Retina (tissue), 1 donor: ENCODE data around the gene SBF2.
"Not testable (repeated sequence)": the region's sequence is repeated elsewhere in the genome, so short reads cannot be mapped to it uniquely, and the experiment has no call there.

Experiments used
- DNase-seq: peaks from one replicate; pipeline ENCODE4 v3.0.0-alpha.2; 2016

SBF2 gene

GRCh38 chr11:10049756-10050155 is 244.3 kb downstream of the SBF2 start:
- DNase-seq, result no peak

DNA sequence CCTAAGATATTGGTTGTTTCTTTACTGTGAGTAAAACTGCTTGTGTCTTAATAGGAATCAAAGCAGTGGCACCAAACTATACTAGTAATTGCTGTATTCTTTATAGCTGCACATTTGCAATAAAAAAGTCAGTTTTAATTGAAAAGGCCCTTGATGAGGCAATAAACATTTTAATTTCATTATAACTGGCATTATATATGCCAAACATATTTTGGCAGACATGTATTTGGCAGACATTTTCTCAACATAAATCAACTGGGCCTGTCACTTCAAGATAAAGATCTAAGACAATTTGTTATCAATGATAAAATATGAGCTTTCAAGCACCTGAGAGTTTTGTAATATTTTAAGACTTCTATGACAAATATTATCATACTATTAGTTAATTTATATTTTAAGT is 245.7 kb downstream of the SBF2 start:
- DNase-seq, result no peak

DNA sequence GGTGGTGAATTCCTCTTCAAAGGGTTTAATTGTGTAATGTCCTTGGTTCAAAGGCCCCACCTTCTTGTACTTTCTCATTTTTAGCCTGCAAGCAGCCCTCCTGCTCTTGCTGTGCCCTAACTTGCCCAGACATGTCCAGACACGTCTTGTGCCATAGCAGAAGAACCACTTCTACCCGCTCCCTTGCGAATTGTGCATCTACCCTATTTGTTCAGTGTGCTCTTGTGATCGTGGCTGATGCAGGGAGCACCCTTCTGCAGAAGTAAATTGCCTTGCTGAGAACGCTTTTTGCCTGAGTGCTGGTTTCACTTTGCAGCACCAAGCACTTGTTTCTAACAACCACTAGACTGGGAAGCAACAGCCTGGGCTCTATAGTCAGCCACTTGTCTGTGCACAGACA is 249.4 kb downstream of the SBF2 start:
- no peak for DNase-seq

DNA sequence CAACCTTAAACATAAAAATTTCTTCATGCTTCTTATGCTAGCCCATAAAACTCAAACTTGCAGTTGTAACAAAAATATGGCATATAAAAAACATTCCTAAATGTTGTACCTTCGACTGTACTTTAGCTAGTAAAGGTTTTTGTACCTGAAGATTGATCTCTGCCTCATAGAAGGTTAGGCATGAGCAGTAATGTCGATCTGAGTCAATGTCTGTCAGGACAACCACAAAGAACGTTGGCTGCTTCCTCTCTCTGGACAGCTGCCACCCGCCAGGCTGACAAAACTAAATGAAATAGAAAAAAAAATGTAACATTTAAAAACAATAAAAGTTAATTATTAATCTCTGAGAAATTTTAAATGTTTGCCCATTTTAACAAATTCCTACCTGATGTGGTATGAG is 251.3 kb downstream of the SBF2 start:
- DNase-seq, result no peak

DNA sequence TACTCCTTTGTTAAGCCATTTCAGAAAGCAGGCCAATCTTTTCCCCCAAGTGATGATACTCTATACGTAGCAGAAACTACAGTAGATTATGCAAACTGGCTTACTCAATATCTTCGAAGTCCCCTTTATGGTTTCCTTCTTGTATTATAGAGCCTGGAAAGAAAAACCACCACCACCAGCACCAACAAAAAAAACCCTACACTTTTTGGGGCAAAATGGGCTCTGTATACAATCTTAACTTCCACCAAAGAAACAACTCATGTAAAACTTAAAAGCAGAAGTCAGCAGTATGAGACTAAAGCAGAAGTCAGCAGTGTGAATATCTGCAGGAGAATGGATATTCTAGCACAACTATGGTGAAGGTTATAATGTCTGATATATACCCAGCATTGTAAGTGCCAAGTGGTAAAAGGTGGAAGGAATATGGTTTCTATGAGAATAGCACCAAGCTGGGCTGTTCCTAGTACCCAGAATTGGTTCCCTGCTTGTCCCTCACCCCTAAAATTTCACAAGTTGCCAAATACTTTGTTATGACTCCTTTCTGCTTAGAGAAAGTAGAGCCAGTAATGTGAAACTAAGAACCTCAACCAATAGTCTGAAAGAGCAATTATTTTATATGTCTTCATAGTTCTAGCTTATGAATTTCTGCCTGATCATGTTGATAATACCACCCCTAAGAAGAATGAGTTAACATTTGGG is 252.1 kb downstream of the SBF2 start:
- no peak for DNase-seq

GRCh38 chr11:10041332-10041731 is 252.7 kb downstream of the SBF2 start:
- DNase-seq, result no peak

- DNase-seq, result no peak
Observed at GRCh38 chr11:10038521-10039302, 255.3 kb downstream of the SBF2 start.

DNA sequence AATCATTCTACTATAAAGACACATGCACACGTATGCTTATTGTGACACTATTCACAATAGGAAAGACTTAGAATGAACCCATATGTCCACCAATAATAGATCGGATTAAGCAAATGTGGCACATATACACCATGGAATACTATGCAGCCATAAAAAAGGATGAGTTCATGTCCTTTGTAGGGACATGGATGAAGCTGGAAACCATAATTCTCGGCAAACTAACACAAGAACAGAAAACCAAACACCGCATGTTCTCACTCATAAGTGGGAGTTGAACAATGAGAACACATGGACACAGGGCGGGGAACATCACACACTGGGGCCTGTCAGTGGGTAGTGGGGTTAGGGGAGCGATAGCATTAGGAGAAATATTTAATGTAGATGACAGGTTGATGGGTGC is 258.1 kb downstream of the SBF2 start:
- DNase-seq, result not testable (repeated sequence)

- no peak for DNase-seq
Observed at GRCh38 chr11:10032935-10033334, 261.1 kb downstream of the SBF2 start.

DNA sequence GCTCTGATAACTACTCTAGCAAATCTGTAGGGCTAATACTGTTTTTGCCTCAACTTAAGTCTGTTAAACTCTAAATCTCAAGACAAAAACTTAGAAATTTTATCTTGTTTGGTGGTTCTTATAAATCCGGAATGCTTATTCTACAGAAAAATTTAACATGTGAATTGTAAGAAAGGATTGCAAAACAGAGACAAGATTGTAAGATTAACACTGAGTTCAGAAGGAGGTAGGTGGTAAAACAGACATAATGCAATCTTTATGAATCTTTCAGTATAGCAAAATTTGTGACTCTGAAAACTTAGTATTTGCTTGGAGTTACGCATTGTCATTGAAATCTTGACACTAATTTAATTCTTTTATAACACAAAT is 263.9 kb downstream of the SBF2 start:
- no peak for DNase-seq

DNA sequence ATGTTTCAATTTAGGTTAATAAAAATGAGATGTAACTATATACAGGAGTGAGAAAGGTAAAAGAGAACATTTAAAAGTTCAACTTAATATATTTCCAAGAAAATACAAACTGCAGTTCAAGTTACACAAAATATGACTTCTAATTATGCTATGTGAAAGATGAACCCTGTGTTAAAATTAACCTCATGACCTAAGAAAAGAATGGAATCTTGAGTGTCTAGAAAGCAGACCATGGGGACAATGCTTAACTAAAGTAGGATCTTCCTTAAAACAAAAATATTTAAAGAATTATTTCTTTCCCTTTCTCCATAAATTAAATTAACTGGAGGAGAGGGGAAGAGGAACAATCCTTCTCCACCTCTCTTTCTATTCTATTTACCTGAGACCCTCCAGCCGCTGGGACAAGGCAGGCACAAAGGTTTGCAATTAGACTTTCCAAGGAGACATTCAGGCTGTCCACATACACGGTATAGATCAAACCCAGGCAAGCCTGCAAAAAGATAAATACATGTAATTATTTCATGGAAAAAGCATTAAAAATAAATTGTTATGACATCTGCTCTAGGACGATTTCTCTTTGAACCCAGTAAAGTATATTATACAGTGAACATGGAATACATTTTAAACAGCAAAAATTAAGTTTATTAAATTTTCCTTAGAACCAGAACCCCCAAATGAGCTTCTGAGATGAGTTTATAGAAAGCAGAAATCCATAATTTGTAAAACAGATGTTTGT is 264.5 kb downstream of the SBF2 start:
- DNase-seq, result no peak

DNA sequence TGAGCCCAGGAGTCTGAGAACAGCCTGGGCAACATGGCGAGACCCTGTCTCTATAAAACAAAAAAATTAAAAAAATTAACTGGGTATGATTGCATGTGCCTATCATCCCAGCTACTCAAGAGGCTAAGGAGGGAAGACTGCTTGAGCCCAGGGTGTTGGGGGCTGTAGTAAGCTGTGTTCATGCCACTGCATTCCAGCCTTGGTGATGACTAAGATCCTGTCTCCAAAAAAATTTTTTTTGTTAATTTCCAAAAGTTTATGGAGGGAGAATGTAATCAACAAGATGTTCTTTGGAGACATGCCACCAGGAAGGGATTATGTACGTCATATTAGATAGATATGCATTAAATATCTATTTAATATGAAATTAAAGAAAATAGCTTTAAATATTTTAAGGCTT is 267.5 kb downstream of the SBF2 start:
- no peak for DNase-seq

DNA sequence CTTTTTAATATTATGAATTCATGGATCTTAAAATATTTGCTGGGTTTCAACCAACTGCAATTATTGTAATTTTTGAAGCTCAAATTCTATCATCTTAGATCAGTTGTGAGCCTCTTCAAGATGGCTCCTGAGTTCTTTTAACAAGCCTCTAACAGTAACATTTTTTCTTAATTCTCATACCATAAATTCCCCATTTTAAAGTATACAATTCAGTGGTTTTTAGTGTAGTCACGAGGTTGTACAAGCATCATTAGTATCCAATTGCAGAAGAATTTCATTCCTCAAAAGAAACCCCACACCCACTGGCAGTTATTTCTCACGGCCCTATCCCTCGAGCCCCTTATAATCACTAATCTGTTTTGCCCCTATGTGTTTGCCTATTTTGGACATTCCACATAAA is 270.8 kb downstream of the SBF2 start:
- DNase-seq, result no peak

DNA sequence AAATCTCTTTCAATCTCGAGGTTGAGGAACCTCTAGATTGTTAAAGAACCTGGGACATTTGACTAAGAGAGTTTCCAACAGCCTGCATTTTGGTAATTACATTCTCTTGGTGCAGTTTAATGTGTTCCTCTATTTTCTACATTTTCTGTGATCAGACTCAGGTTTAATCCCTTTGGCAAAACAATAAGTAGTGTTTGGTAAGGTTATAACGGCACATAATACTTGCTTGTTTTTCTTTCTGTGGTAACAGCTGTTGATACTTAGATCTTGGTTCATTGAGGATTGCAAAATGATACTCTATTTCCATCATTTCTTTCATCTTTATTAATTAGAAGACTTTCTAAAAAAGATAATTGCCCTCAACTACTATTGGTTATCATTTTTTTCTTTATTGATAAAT is 271.3 kb downstream of the SBF2 start:
- DNase-seq, result no peak

- no peak for DNase-seq
Observed at GRCh38 chr11:10021563-10021962, 272.5 kb downstream of the SBF2 start.

DNA sequence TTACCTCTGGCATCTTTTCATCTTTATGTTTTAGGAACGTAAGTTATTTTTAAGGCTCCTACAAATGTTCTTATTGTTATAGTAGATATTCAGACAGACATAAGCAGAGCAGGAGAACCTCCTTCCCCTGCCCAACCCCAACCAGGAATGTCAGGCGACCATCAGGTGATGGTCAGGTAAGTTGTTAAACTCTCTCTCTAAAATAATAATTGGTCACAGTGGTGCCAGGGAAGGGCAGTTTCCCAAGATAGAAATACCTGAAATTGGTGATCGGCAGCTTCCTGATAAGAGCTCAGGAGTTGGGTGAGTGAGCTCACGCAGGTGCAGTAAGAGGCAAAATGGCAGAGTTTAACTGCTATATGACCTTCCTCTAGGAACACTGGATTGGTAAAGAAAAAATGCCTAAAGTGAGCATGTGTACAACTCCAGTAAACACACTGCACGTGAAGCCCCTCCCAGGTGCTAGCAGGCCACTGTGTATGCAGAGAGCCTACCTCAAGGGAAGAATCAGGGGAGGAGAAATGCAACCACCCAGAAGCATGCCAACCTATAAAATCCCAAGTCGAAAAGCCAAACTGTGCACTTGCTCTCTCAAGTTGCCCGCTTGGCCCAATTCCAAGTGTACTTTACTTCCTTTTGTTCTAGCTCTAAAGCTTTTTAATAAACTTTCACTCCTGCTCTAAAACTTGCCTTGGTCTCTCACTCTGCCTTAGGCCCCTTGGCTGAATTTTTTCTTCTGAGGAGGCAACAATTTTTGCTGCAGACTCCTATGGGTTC is 273.9 kb downstream of the SBF2 start:
- no peak for DNase-seq

- no peak for DNase-seq
Observed at GRCh38 chr11:10017911-10018310, 276.1 kb downstream of the SBF2 start.

GRCh38 chr11:10017050-10017449 is 277.0 kb downstream of the SBF2 start:
- DNase-seq, result no peak

DNA sequence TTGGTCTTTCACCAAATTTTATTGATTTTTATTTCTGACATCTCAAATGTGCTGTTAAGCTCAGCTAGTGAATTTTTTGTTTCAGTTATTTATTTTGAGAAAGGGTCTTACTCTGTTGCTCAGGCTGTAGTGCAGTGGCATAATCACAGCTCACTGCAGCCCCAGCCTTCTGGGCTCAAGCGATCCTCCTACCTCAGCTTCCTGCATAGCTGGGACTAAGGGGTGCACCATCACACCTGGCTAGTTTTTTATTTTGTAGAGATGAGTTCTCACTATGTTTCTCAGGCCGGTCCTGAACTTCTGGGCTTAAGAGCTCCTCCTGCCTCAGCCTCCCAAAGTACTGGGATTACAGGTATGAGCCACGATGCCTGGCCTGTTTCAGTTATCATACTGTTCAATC is 282.0 kb downstream of the SBF2 start:
- DNase-seq, result no peak

DNA sequence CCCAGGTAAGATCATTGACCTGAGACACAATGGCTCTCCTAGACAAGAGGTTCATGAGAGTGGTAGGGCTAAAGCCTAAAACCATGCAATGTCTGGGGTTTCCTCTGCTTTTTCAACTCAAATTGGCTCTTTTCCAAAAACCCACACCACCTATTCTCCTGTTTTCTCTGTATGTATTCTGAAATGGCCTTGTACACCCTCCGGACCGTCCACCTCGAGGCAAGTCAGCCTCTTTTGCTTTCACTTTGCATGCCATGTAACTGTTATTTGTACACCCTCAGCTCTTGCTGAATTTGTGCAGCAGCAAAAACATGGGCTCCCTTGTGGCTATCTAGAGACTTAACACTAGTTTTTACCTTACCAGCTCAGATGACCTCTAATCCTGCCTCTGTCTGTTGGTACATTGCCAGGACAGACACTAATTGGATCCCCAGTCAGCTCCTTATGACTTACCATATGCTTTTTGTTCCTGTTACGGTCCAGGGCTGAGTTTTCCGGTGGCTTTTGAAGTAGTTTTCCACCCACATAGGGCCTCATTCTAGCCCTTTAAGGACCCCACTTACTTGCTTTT is 288.0 kb downstream of the SBF2 start:
- DNase-seq, result no peak

- DNase-seq, result no peak
Observed at GRCh38 chr11:10004526-10005113, 289.4 kb downstream of the SBF2 start.

DNA sequence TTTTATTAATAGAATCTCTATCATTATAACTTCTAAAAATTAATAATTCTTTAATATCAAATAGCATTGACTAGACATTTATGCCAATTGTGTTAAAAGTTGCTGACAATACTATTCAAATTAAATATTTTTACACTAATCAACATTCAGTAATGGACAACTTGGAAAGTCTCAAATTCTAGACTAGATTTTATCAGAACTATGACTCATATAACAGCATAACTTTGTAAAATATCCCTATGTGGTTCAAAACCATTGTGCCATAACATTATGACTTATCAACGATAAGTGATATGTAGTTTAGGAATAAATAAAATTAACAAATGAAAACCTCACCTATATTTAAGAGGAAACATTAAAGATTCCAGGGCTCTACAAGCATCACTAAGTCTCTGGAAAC is 291.8 kb downstream of the SBF2 start:
- DNase-seq, result no peak
